Neural progenitor cell (in vitro differentiated cells): ENCODE results near the gene UHRF1. TPM values are rescaled to one million over a fixed set of nuclear protein-coding genes. Genes with fewer than 3 reads are reported as not detected.

Experiments used
- DNase-seq: peaks from one replicate; pipeline ENCODE4 v3.0.0-alpha.2; 2016; ENCODE audit warnings: low spot score
- H2AFZ ChIP-seq: fragments of 200-600 bp; sonication (generic); replicated peaks from 2 replicates; pipeline ENCODE4 v1.6.1; 2016; ENCODE audit warnings: antibody characterized with exemption
- H3F3A ChIP-seq: fragments of 200-600 bp; sonication (generic); 2 replicates; pipeline ENCODE4 v1.6.1; 2016; ENCODE audit warnings: antibody characterized with exemption, low read depth
- H3K27ac ChIP-seq: fragments of 200-600 bp; sonication (generic); 2 replicates; pipeline ENCODE4 v1.5.1; 2016; ENCODE audit warnings: mild to moderate bottlenecking
- H3K27me3 ChIP-seq: fragments of 200-600 bp; sonication (generic); 2 replicates; pipeline ENCODE4 v1.6.1; 2016; ENCODE audit warnings: mild to moderate bottlenecking, moderate library complexity
- H3K36me3 ChIP-seq: fragments of 200-600 bp; sonication (generic); 2 replicates; pipeline ENCODE4 v1.5.1; 2016
- H3K4me1 ChIP-seq: fragments of 200-600 bp; sonication (generic); 2 replicates; pipeline ENCODE4 v1.6.1; 2016; ENCODE audit warnings: mixed run types
- H3K4me2 ChIP-seq: fragments of 200-600 bp; sonication (generic); 2 replicates; pipeline ENCODE4 v1.6.1; 2016
- H3K4me3 ChIP-seq: fragments of 200-600 bp; sonication (generic); 2 replicates; pipeline ENCODE4 v1.5.1; 2016
- H3K79me2 ChIP-seq: fragments of 200-600 bp; sonication (generic); 2 replicates; pipeline ENCODE4 v1.6.1; 2016; ENCODE audit warnings: low read depth
- H3K9ac ChIP-seq: fragments of 200-600 bp; sonication (generic); 2 replicates; pipeline ENCODE4 v1.6.1; 2016
- H3K9me3 ChIP-seq: fragments of 200-600 bp; sonication (generic); 2 replicates; pipeline ENCODE4 v1.5.1; 2016; ENCODE audit warnings: low read depth
- H4K20me1 ChIP-seq: fragments of 200-600 bp; sonication (generic); 2 replicates; pipeline ENCODE4 v1.6.1; 2016; ENCODE audit warnings: low read depth
- H3K27ac Mint-ChIP-seq: 3 replicates; pipeline ENCODE4 v1.8.0; 2021; ENCODE audit warnings: mixed read lengths
- H3K27me3 Mint-ChIP-seq: 2 replicates; pipeline ENCODE4 v1.8.0; 2022; ENCODE audit warnings: low read depth, mild to moderate bottlenecking, inconsistent platforms, moderate library complexity, mixed read lengths; ENCODE audit not compliant: insufficient read depth
- H3K36me3 Mint-ChIP-seq: 3 replicates; pipeline ENCODE4 v1.8.0; 2021; ENCODE audit warnings: mixed read lengths
- H3K4me1 Mint-ChIP-seq: 3 replicates; pipeline ENCODE4 v1.8.0; 2021; ENCODE audit warnings: mixed read lengths
- H3K4me3 Mint-ChIP-seq: 3 replicates; pipeline ENCODE4 v1.8.0; 2021; ENCODE audit warnings: mild to moderate bottlenecking, moderate library complexity, mixed read lengths
- H3K9me3 Mint-ChIP-seq: 3 replicates; pipeline ENCODE4 v1.8.0; 2020; ENCODE audit warnings: mixed read lengths
- CTCF ChIP-seq: fragments of 200-600 bp; sonication (generic); IDR thresholded peaks from 2 replicates; pipeline ENCODE4 v1.5.1; 2017; ENCODE audit warnings: antibody characterized with exemption, mild to moderate bottlenecking
- EZH2 ChIP-seq: fragments of 200-600 bp; sonication (generic); IDR thresholded peaks from 2 replicates; pipeline ENCODE4 v1.6.1; 2017; ENCODE audit warnings: antibody characterized with exemption, mild to moderate bottlenecking, moderate library complexity
- EZH2phosphoT487 ChIP-seq: fragments of 200-600 bp; sonication (generic); IDR thresholded peaks from 2 replicates; pipeline ENCODE4 v1.6.1; 2017; ENCODE audit warnings: antibody characterized with exemption
- total RNA-seq: library from RNA; depleted of rRNA; stranded (reverse); fragments of >200 nt; gene quantifications from 2 replicates; pipeline ENCODE4 v1.2.3, GENCODE V29; 2015; ENCODE audit warnings: low replicate concordance

Gene UHRF1
- total RNA-seq, 1 donor from 2014 or later = 34.1 TPM

GRCh38 chr19:4984106-4984380 is 74.7 kb downstream of the UHRF1 start:
- Histone ChIP-seq H3K4me1 (peaks cover 29% of the 10 kb centered on the region), H4K20me1 (peaks cover 100% of the 10 kb centered on the region), H3K27me3 (no peaks in the 10 kb centered on the region), H3K36me3 (no peaks in the 10 kb centered on the region), H3K4me2 (no peak overlapping the region), H3K9ac (no peak overlapping the region), H3K4me3 (no peak overlapping the region), H2AFZ (no peak overlapping the region), H3K79me2 (peaks cover 98% of the 10 kb centered on the region), H3K27ac (no peak overlapping the region), H3F3A (no peaks in the 10 kb centered on the region), H3K9me3 (no peaks in the 10 kb centered on the region)
- TF ChIP-seq EZH2phosphoT487 (no peak), EZH2 (no peak), CTCF (no peak)
- Mint-ChIP-seq H3K36me3 (no peaks in the 10 kb centered on the region), H3K4me1 (peaks cover 64% of the 10 kb centered on the region), H3K9me3 (no peaks in the 10 kb centered on the region), H3K4me3 (no peak overlapping the region), H3K27me3 (peaks cover 3% of the 10 kb centered on the region), H3K27ac (no peak overlapping the region)
- DNase-seq = no peak

- H4K20me1 ChIP-seq = peaks cover 100% of the 10 kb centered on the region
These were observed 75.2 kb downstream of the UHRF1 start for GRCh38 chr19:4984438-4984990.

GRCh38 chr19:4985551-4985991 is 76.3 kb downstream of the UHRF1 start:
- DNase-seq = no peak
- Mint-ChIP-seq H3K27me3 (peaks cover 3% of the 10 kb centered on the region), H3K36me3 (no peaks in the 10 kb centered on the region), H3K4me3 (no peak overlapping the region), H3K4me1 (peaks cover 66% of the 10 kb centered on the region), H3K27ac (peak overlapping the region; percentile 69), H3K9me3 (no peaks in the 10 kb centered on the region)
- Histone ChIP-seq H3K79me2 (peaks cover 98% of the 10 kb centered on the region), H3K4me3 (no peak overlapping the region), H3K9ac (no peak overlapping the region), H3K4me1 (peaks cover 29% of the 10 kb centered on the region), H3K27ac (no peak overlapping the region), H3K27me3 (no peaks in the 10 kb centered on the region), H3K4me2 (no peak overlapping the region), H3F3A (no peaks in the 10 kb centered on the region), H4K20me1 (peaks cover 100% of the 10 kb centered on the region), H3K36me3 (no peaks in the 10 kb centered on the region), H3K9me3 (no peaks in the 10 kb centered on the region), H2AFZ (no peak overlapping the region)
- TF ChIP-seq CTCF (no peak), EZH2phosphoT487 (no peak), EZH2 (no peak)

More at GRCh38 chr19:4984438-4984990, 75.2 kb downstream of the UHRF1 start:
- Histone ChIP-seq H3K4me3 (no peak overlapping the region), H3K4me2 (no peak overlapping the region), H3K27ac (no peak overlapping the region), H3K79me2 (peaks cover 98% of the 10 kb centered on the region), H3K9me3 (no peaks in the 10 kb centered on the region), H3K4me1 (peaks cover 29% of the 10 kb centered on the region), H3K9ac (no peak overlapping the region), H3K36me3 (no peaks in the 10 kb centered on the region), H2AFZ (no peak overlapping the region), H3F3A (no peaks in the 10 kb centered on the region), H3K27me3 (no peaks in the 10 kb centered on the region)
- TF ChIP-seq CTCF (no peak), EZH2 (no peak), EZH2phosphoT487 (no peak)
- Mint-ChIP-seq H3K27ac (no peak overlapping the region), H3K36me3 (no peaks in the 10 kb centered on the region), H3K4me1 (peaks cover 65% of the 10 kb centered on the region), H3K9me3 (no peaks in the 10 kb centered on the region), H3K27me3 (peaks cover 3% of the 10 kb centered on the region), H3K4me3 (no peak overlapping the region)
- no peak for DNase-seq
